GM18861 (cell line): ENCODE results near the gene RNF187.
"Not testable (repeated sequence)": the region's sequence is repeated elsewhere in the genome, so short reads cannot be mapped to it uniquely, and the experiment has no call there.

ENCODE experiments used
- ATAC-seq: cut with Tn5 transposase; IDR thresholded peaks from one replicate; pipeline ENCODE4 v1.9.1; 2021; ENCODE audit not compliant: unreplicated experiment

The RNF187 gene

GRCh38 chr1:228459091-228459993 lies 27.8 kb upstream of the RNF187 start:
- ATAC-seq = peak; percentile 25

DNA sequence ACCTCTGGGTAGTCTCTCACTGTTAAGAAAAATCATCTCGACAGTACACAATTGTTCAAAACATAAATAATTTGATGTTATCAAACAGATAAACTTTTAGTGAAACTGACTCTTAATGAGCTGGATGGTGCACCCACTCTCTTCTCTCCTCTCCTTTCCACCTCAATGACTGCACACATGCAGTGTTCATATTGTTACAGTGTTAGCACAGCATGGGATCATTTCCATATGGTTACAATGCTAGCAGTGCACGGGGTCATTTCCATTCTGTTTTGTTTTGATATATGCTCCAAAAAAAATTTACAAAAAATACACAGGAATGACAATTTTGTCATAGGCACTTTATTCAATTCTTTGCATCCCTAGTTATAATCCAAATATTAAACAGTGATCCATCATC lies 26.4 kb upstream of the RNF187 start:
- ATAC-seq = no peak

- no peak for ATAC-seq
Observed at GRCh38 chr1:228462560-228462959, 24.6 kb upstream of the RNF187 start.

GRCh38 chr1:228463009-228463558 lies 24.1 kb upstream of the RNF187 start:
- ATAC-seq = no peak

DNA sequence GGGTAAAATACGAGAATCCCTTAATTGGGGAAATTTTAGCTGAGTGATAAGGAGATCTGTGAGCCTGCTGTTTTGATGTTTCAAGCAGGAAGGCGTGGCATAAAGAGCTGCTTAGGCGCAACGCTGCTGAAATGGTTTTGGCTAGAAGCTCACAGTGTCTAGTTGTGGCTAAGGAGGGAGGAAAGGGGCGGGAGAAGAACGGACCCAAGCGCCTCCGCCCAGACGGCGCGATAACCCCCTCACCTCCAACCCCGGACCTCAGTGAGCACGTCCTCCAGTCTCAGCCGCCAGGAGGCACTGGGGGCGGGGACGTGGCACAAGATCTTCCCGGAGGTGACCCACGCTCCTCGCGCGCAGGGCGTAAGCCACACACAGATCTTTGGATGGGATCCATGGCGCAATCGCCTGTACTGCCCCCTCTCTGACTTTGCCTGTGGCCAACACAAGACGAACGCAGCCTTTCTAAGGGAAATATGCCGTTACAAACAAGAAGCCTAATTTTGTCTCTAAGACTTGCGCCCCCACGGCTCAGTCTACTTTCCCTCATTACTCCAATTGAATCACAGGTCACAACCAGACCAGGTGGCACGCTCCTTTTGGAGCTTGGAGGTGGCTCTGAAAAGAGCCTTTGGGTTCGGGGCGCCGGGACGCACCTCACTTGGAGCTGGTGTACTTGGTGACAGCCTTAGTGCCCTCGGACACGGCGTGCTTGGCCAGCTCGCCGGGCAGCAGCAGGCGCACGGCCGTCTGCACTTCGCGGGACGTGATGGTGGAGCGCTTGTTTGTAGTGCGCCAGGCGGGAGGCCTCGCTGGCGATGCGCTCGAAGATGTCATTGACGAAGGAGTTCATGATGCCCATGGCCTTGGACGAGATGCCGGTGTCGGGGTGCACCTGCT lies 23.4 kb upstream of the RNF187 start:
- no peak for ATAC-seq

DNA sequence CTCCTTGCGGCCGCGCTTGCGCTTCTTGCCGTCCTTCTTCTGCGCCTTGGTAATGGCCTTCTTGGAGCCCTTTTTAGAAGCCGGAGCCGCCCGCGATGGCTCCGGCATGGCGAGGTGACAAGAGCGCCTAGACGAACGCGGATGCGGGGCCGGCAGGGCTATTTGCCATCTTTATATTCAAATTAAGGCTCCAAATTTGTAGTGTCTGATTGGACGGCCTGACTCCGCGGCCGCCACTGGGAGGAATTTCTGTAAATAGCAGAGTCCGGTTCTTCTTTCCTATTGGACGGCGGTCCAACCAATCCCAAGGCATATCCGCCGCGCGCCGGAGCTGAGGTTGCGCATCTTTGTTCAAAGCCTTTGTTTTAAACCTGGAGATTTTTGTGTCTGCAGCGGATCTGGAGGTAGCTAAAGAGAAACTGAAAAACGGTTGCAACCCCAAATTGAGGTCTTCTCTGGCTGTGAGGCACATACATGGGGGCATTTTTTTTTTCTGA lies 22.6 kb upstream of the RNF187 start:
- ATAC-seq = peak; percentile 84

DNA sequence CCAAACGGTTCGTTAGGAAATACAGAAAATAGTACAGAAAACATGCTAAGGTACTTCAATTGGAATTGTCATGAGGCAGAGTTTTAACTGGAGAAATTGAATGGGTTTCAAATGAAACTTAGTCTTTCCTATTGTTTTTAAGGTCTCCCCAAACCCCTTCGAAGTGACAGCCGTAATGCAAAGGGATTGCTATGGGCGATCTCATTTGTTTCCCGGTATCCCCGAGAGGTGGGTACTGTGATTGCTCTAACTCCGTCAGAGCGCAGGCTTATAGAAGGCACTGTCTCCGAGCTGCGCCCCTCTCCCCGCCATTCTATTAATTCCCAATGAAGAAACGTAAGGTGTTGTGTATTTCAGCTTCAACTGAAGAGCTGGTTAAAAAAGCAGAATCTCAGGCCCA lies 22.0 kb upstream of the RNF187 start:
- ATAC-seq = no peak

DNA sequence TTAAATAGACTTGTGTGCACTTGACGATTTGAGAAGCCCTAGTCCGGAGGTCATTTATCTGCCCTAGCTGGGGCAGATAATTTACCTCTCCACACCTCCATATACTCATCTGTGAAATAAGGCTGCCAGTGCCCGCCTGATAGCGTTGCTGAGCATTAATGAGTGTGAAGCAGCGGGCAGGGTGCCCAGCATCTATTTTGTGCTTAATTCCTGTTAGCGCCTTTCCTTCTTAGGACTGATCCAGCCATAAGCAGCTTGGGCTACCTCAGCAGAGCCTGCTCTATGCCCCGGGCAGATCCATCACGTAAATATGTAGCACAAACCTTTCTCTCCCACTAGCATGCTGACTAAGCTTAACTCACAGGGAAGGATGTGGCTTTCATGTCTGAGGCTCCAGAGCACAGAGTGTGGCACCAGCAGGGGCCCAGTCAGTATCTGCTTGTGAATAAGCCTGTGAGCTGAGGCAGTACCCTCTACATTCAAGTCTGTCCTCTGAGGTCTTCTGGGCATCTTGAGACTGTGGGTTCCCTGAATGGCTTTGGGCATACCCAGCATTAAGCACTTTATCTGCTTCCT lies 21.5 kb upstream of the RNF187 start:
- no peak for ATAC-seq

DNA sequence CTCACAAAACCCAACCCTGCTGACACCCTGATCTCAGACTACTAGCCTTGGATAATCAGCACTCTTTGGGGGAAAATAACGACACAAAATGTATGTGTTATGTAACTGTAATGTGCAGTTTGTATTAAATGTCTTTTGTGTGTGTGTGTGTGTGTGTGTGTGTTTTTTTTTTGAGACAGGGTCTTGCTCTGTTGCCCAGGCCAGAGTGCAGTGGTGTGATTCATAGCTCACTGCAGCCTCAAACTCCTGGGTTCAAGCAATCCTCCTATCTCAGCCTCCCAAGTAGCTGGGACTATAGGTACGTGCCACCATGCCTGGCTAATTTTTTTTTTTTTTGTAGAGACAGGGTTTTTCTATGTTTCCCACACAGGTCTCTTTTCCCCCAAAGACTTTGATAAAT lies 19.0 kb upstream of the RNF187 start:
- ATAC-seq = not testable (repeated sequence)

- ATAC-seq = no peak
Observed at GRCh38 chr1:228469413-228470162, 17.6 kb upstream of the RNF187 start.

- no peak for ATAC-seq
Observed at GRCh38 chr1:228471154-228471761, 15.9 kb upstream of the RNF187 start.

DNA sequence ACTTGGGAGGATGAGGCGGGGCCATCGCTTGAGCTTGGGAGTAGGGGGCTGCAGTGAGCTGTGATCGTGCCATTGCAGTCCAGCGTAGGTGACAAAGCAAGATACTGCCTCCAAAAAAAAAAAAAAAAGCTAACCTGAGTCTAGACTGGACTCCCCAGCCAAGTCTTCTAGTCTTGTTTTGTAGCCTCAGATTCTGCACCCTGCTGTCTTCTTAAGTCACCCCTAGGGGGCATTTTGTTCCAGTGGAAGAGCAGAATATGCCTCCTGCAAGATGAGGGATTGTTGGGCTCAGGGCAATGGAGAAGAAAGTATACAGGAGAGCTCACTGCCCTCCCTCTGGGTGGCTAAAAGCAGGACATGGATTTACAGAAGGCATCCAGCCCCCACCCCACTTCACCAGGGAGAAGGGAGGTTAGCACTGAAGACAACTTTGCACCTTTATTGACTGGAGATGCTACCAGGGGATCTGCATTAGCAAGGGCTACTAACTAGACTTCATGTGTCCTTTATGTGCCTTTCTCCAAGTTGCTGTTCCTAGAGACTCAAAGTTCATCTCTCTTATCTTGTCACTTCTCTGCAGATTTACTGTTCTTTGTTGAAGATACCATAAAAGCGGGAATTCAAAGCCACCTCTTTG lies 15.3 kb upstream of the RNF187 start:
- ATAC-seq = no peak

- ATAC-seq = no peak
Observed at GRCh38 chr1:228472655-228473054, 14.5 kb upstream of the RNF187 start.

DNA sequence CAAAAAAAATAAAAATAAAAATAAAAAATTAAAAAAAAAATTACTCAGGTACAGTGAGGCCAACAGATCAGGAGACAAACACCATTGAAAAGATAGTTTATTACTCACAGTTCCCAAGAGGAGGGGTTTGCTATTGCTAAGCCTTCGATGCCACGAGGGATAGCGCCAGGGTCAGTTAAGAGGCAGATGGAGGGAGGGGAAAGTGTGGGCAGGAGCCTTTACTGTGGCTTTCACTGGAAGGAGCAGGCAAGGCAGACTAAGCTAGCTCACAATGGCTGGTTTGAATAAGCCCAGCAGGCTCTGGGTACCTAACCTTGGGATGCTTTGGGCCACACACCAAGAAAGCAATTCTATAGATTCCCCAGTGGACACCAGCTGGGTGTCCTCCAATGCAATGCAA lies 12.7 kb upstream of the RNF187 start:
- ATAC-seq = no peak

GRCh38 chr1:228475812-228476211 lies 11.4 kb upstream of the RNF187 start:
- no peak for ATAC-seq

GRCh38 chr1:228477263-228477662 lies 9.9 kb upstream of the RNF187 start:
- ATAC-seq = no peak

DNA sequence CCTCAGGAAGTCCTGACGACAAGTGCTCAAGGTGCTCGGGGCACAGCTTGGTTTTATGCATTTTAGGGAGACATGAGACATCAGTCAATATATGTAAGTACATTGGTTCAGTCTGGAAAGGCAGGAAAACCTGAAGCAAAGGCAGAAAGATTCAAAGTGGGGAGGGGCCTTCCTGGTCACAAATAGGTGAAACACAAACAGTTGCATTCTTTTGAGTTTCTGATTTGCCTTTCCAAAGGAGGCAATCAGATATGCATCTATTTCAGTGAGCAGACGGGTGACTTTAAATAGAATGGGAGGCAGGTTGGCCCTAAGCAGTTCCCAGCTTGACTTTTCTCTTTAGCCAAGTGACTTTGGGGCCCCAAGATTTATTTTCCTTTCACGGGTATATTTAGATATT lies 8.9 kb upstream of the RNF187 start:
- no peak for ATAC-seq

DNA sequence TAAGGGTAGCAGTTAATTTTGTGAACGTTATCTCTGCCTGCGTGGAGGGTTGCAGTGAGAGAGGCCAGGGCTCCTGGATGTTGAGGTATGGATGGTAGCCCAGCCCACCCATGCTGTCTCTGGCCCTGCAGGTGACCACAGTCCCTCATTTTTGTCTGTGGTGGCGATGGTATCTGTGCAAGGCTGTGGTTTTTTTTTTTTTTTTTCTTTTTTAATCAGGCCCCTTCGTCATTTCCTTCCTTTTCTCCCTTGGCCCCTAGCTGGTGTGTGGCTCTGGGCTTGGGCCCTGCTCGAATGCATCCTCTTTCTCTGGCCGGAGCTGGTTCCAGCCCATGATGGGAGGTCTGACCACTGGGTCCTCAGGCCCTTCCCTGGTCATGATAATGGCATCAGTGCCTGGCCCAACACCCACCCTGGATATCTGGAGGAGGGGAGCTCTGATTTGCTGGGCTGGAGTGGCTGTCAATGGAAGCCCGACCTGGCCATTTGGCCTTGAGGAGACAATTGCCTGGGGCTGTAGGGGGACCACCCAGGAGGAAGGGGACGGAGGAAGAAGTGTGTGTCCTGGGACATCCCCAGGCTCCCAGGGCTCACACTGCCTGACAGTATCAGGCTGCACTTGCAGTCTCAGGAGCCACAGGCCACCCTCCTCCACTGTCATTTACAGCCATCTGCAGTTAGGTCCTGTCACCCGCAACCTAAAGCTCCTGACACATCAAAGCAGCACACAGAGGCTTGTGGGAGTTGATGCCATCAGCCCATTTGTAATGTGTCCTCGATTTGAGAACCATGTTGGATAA lies 8.1 kb upstream of the RNF187 start:
- no peak for ATAC-seq

DNA sequence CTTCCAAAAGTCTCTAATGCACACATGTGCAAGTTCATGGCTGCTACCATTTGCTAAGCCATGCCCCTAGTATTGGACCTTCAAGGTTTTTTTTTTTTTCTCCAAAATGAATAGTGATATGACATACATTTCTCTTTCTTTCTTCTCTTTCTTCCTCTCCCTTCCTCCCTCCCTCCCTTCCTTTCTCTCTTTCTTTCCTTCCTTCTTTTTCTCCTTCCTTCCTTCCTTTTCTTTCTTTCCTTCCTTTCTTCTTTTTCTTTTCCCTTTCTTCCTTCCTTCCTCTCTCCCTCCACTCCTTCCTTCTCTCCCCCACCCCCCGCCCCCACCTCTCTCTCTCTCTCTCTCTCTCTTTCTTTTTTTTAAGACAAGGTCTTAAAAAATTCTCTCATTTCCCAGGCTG lies 3.4 kb upstream of the RNF187 start:
- no peak for ATAC-seq
